Activated naive CD4-positive, alpha-beta T cell treated with anti-CD3 and anti-CD28 coated beads, Interleukin-2, amount 50 U/mL, for 24 hours (primary cell): ENCODE data around the gene NFATC1.

ENCODE experiments used
- H3K27ac Mint-ChIP-seq: one replicate; pipeline ENCODE4 v1.8.0; 2021; ENCODE audit warnings: mild to moderate bottlenecking, mixed read lengths
- H3K27me3 Mint-ChIP-seq: one replicate; pipeline ENCODE4 v1.8.0; 2021; ENCODE audit warnings: mixed read lengths
- H3K36me3 Mint-ChIP-seq: one replicate; pipeline ENCODE4 v1.8.0; 2021; ENCODE audit warnings: mixed read lengths
- H3K4me1 Mint-ChIP-seq: one replicate; pipeline ENCODE4 v1.8.0; 2021; ENCODE audit warnings: mixed read lengths
- H3K4me3 Mint-ChIP-seq: one replicate; pipeline ENCODE4 v1.8.0; 2021; ENCODE audit warnings: mild to moderate bottlenecking, mixed read lengths
- H3K9me3 Mint-ChIP-seq: one replicate; pipeline ENCODE4 v1.8.0; 2021; ENCODE audit warnings: mixed read lengths

Gene NFATC1

GRCh38 chr18:79518028-79518682 is 122.4 kb downstream of the NFATC1 start:
- Mint-ChIP-seq H3K4me3 (peak overlapping the region; percentile 84), H3K4me1 (peaks cover 73% of the 10 kb centered on the region), H3K27me3 (no peaks in the 10 kb centered on the region), H3K36me3 (peaks cover 6% of the 10 kb centered on the region), H3K27ac (peak overlapping the region; percentile 97), H3K9me3 (no peaks in the 10 kb centered on the region)

GRCh38 chr18:79518683-79519128 is 123.0 kb downstream of the NFATC1 start:
- Mint-ChIP-seq H3K4me1 (peaks cover 79% of the 10 kb centered on the region), H3K27ac (peak overlapping the region; percentile 74), H3K9me3 (no peaks in the 10 kb centered on the region), H3K36me3 (peaks cover 4% of the 10 kb centered on the region), H3K4me3 (no peak overlapping the region), H3K27me3 (no peaks in the 10 kb centered on the region)

- H3K27ac Mint-ChIP-seq = peak overlapping the region; percentile 98
- peak overlapping the region; percentile 85 for H3K4me3 Mint-ChIP-seq
- no peaks in the 10 kb centered on the region for H3K27me3 Mint-ChIP-seq
Measured at GRCh38 chr18:79519751-79520477, 124.2 kb downstream of the NFATC1 start.

GRCh38 chr18:79520478-79521390 is 125.0 kb downstream of the NFATC1 start:
- peaks cover 89% of the 10 kb centered on the region for H3K4me1 Mint-ChIP-seq
- H3K4me3 Mint-ChIP-seq = peak overlapping the region; percentile 85
- no peaks in the 10 kb centered on the region for H3K9me3 Mint-ChIP-seq
- H3K36me3 Mint-ChIP-seq = peaks cover 4% of the 10 kb centered on the region
- H3K27me3 Mint-ChIP-seq = no peaks in the 10 kb centered on the region
- H3K27ac Mint-ChIP-seq = peak overlapping the region; percentile 98

More at GRCh38 chr18:79519751-79520477, 124.2 kb downstream of the NFATC1 start:
- Mint-ChIP-seq H3K4me1 (peaks cover 87% of the 10 kb centered on the region), H3K9me3 (no peaks in the 10 kb centered on the region), H3K36me3 (peaks cover 4% of the 10 kb centered on the region)

GRCh38 chr18:79521416-79522205 is 125.9 kb downstream of the NFATC1 start:
- no peaks in the 10 kb centered on the region for H3K27me3 Mint-ChIP-seq
- H3K4me1 Mint-ChIP-seq = peaks cover 89% of the 10 kb centered on the region
- H3K27ac Mint-ChIP-seq = peak overlapping the region; percentile 99
- H3K36me3 Mint-ChIP-seq = peaks cover 4% of the 10 kb centered on the region
- peak overlapping the region; percentile 82 for H3K4me3 Mint-ChIP-seq
- H3K9me3 Mint-ChIP-seq = no peaks in the 10 kb centered on the region

- Mint-ChIP-seq H3K9me3 (no peaks in the 10 kb centered on the region), H3K27me3 (no peaks in the 10 kb centered on the region), H3K27ac (peak overlapping the region; percentile 99), H3K4me1 (peaks cover 88% of the 10 kb centered on the region), H3K4me3 (peak overlapping the region; percentile 82), H3K36me3 (peaks cover 3% of the 10 kb centered on the region)
Measured at GRCh38 chr18:79522451-79523205, 126.9 kb downstream of the NFATC1 start.

GRCh38 chr18:79523206-79523735 is 127.5 kb downstream of the NFATC1 start:
- H3K36me3 Mint-ChIP-seq = peaks cover 3% of the 10 kb centered on the region
- no peaks in the 10 kb centered on the region for H3K9me3 Mint-ChIP-seq
- peak overlapping the region; percentile 99 for H3K27ac Mint-ChIP-seq
- H3K4me3 Mint-ChIP-seq = peak overlapping the region; percentile 82
- peaks cover 85% of the 10 kb centered on the region for H3K4me1 Mint-ChIP-seq
- H3K27me3 Mint-ChIP-seq = no peaks in the 10 kb centered on the region

- H3K36me3 Mint-ChIP-seq = peaks cover 5% of the 10 kb centered on the region
- no peaks in the 10 kb centered on the region for H3K9me3 Mint-ChIP-seq
- peak overlapping the region; percentile 82 for H3K4me3 Mint-ChIP-seq
- H3K27me3 Mint-ChIP-seq = no peaks in the 10 kb centered on the region
- peak overlapping the region; percentile 99 for H3K27ac Mint-ChIP-seq
- H3K4me1 Mint-ChIP-seq = peaks cover 85% of the 10 kb centered on the region
Measured at GRCh38 chr18:79523736-79524180, 128.0 kb downstream of the NFATC1 start.

- Mint-ChIP-seq H3K9me3 (no peaks in the 10 kb centered on the region), H3K27ac (peak overlapping the region; percentile 99), H3K4me1 (peaks cover 85% of the 10 kb centered on the region), H3K27me3 (no peaks in the 10 kb centered on the region), H3K4me3 (peak overlapping the region; percentile 82), H3K36me3 (peaks cover 8% of the 10 kb centered on the region)
Measured at GRCh38 chr18:79524181-79525078, 128.7 kb downstream of the NFATC1 start.

- Mint-ChIP-seq H3K27me3 (no peaks in the 10 kb centered on the region), H3K27ac (peak overlapping the region; percentile 95)
Measured at GRCh38 chr18:79525556-79526467, 130.1 kb downstream of the NFATC1 start.

GRCh38 chr18:79526468-79527460 is 131.0 kb downstream of the NFATC1 start:
- Mint-ChIP-seq H3K27me3 (no peaks in the 10 kb centered on the region), H3K9me3 (no peaks in the 10 kb centered on the region), H3K4me1 (peaks cover 65% of the 10 kb centered on the region), H3K36me3 (peaks cover 8% of the 10 kb centered on the region), H3K27ac (peak overlapping the region; percentile 59), H3K4me3 (no peak overlapping the region)

More at GRCh38 chr18:79525556-79526467, 130.1 kb downstream of the NFATC1 start:
- peaks cover 8% of the 10 kb centered on the region for H3K36me3 Mint-ChIP-seq
- no peaks in the 10 kb centered on the region for H3K9me3 Mint-ChIP-seq
- peaks cover 71% of the 10 kb centered on the region for H3K4me1 Mint-ChIP-seq
- peak overlapping the region; percentile 71 for H3K4me3 Mint-ChIP-seq
